PC-9 (cell line): ENCODE measurements around the gene RABGGTA.

Source experiments
- EZH2 ChIP-seq: fragments of 200-600 bp; sonication (generic); IDR thresholded peaks from 2 replicates; pipeline ENCODE4 v1.8.0; 2017; ENCODE audit warnings: antibody characterized with exemption, low read depth
- TF ChIP-seq, protein P1 (sequence below): fragments of 200-600 bp; sonication (generic); conservative IDR thresholded peaks from 2 replicates; pipeline ENCODE4 v1.6.1; 2017; ENCODE audit warnings: mixed run types, antibody characterized with exemption, mild to moderate bottlenecking, moderate library complexity

- no peak for TF ChIP-seq EZH2
- TF ChIP-seq, protein P1, sequence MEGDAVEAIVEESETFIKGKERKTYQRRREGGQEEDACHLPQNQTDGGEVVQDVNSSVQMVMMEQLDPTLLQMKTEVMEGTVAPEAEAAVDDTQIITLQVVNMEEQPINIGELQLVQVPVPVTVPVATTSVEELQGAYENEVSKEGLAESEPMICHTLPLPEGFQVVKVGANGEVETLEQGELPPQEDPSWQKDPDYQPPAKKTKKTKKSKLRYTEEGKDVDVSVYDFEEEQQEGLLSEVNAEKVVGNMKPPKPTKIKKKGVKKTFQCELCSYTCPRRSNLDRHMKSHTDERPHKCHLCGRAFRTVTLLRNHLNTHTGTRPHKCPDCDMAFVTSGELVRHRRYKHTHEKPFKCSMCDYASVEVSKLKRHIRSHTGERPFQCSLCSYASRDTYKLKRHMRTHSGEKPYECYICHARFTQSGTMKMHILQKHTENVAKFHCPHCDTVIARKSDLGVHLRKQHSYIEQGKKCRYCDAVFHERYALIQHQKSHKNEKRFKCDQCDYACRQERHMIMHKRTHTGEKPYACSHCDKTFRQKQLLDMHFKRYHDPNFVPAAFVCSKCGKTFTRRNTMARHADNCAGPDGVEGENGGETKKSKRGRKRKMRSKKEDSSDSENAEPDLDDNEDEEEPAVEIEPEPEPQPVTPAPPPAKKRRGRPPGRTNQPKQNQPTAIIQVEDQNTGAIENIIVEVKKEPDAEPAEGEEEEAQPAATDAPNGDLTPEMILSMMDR, result no peak
Observed at GRCh38 chr14:24269910-24270536, 1.4 kb downstream of the RABGGTA start.
